H1 (cell line): Measurements from ENCODE around the gene MGAT5. TPM values are rescaled to one million over a fixed set of nuclear protein-coding genes. Genes with fewer than 3 reads are reported as not detected.
A peak's percentile ranks its signal among the peaks of the same experiment; 100 is the strongest.

Experiments
- CTCF ChIA-PET: fragments of 300-600 bp; sonication (Branson Sonifier 250); formaldehyde crosslinking; loops from one replicate; lab custom pipeline; 2021; ENCODE audit not compliant: partially characterized antibody; lab: Charles Lee
- POLR2A ChIA-PET: fragments of 300-600 bp; sonication (Branson Sonifier 250); formaldehyde crosslinking; loops from one replicate; lab custom pipeline; 2021; ENCODE audit warnings: inconsistent platforms; ENCODE audit not compliant: partially characterized antibody; lab: Charles Lee
- DNase-seq, 2 experiments: peaks; one replicate each; pipeline versions ENCODE4 v3.0.0 to v3.0.0-alpha.2; 2010 to 2022; ENCODE audit warnings: low spot score in 2 of 2, low read depth in 1 of 2, mixed read lengths in 1 of 2
- FAIRE-seq: peaks from 2 replicates; lab custom pipeline; 2011; peaks lifted over from hg19 to GRCh38; lab: Jason Lieb, UNC
- H2AFZ ChIP-seq: 2 replicates; pipeline ENCODE4 v1.8.1; 2012; ENCODE audit warnings: low read length, inconsistent platforms
- H2AK5ac ChIP-seq: 2 replicates; pipeline ENCODE4 v1.6.1; 2013; ENCODE audit warnings: low read depth, low read length
- H2BK120ac ChIP-seq: replicated peaks from 2 replicates; pipeline ENCODE3; 2013; ENCODE audit warnings: low read depth, low read length, inconsistent platforms
- H2BK12ac ChIP-seq: 2 replicates; pipeline ENCODE4 v1.6.1; 2013; ENCODE audit warnings: low read depth, low read length
- H2BK15ac ChIP-seq: 2 replicates; pipeline ENCODE4 v1.6.1; 2013; ENCODE audit warnings: low read length
- H2BK20ac ChIP-seq: 2 replicates; pipeline ENCODE4 v1.6.1; 2013; ENCODE audit warnings: low read length
- H2BK5ac ChIP-seq: 2 replicates; pipeline ENCODE4 v1.6.1; 2013; ENCODE audit warnings: low read depth, low read length
- H3K14ac ChIP-seq: 2 replicates; pipeline ENCODE4 v1.6.1; 2013; ENCODE audit warnings: inconsistent platforms; ENCODE audit not compliant: insufficient read length
- H3K18ac ChIP-seq: 2 replicates; pipeline ENCODE4 v1.6.1; 2013; ENCODE audit warnings: low read length; ENCODE audit errors: extremely low read depth
- H3K23ac ChIP-seq: 2 replicates; pipeline ENCODE4 v1.6.1; 2013; ENCODE audit warnings: inconsistent platforms; ENCODE audit not compliant: insufficient read length
- H3K23me2 ChIP-seq: 2 replicates; pipeline ENCODE4 v1.6.1; 2013; ENCODE audit warnings: low read depth, low read length
- H3K27ac ChIP-seq: 2 replicates; pipeline ENCODE4 v1.6.1; 2011; ENCODE audit warnings: low read depth, low read length, inconsistent platforms
- H3K27me3 ChIP-seq, 4 experiments: replicated peaks in 1 of 4; 1 replicate in 1 of 4; 2 replicates in 3 of 4; pipeline versions ENCODE4 v1.6.1 to v1.8.1; 2011 to 2013; ENCODE audit warnings: low read length in 3 of 4, mild to moderate bottlenecking in 3 of 4, inconsistent platforms in 2 of 4, mixed read lengths in 2 of 4, moderate library complexity in 1 of 4; ENCODE audit not compliant: control insufficient read depth in 3 of 4, insufficient read depth in 3 of 4; ENCODE audit errors: extremely low read depth in 1 of 4
- H3K36me3 ChIP-seq, 4 experiments: 2 replicates each; pipeline versions ENCODE4 v1.6.1 to v1.8.1; 2011 to 2013; ENCODE audit warnings: mild to moderate bottlenecking in 4 of 4, low read length in 3 of 4, moderate library complexity in 2 of 4, control low read depth in 1 of 4, inconsistent platforms in 1 of 4; ENCODE audit not compliant: insufficient read depth in 4 of 4, control insufficient read depth in 2 of 4
- H3K4ac ChIP-seq: replicated peaks from 2 replicates; pipeline ENCODE3; 2013; ENCODE audit warnings: low read length, low read depth, mixed read lengths, inconsistent platforms; ENCODE audit not compliant: insufficient read length
- H3K4me1 ChIP-seq, 4 experiments: replicated peaks in 1 of 4; 1 replicate in 1 of 4; 2 replicates in 3 of 4; pipeline versions ENCODE4 v1.6.1 to v1.8.1; 2011 to 2013; ENCODE audit warnings: low read length in 3 of 4, inconsistent platforms in 2 of 4, mixed read lengths in 1 of 4; ENCODE audit not compliant: insufficient read depth in 4 of 4, control insufficient read depth in 3 of 4
- H3K4me2 ChIP-seq, 2 experiments: 2 replicates each; pipeline versions ENCODE4 v1.6.1 to v1.8.1; 2011 to 2013; ENCODE audit warnings: low read depth in 2 of 2, low read length in 2 of 2, control low read depth in 1 of 2, inconsistent platforms in 1 of 2, mild to moderate bottlenecking in 1 of 2; ENCODE audit not compliant: insufficient read depth in 1 of 2
- H3K4me3 ChIP-seq, 4 experiments: fragments of 200-600, 300-600 bp in 1 of 4; sonication (generic), shearing (Covaris generic), sonication (Bioruptor Twin) in 1 of 4; 2 replicates each; pipeline versions ENCODE4 v1.5.1 to v1.8.1; 2011 to 2016; ENCODE audit warnings: low read length in 4 of 4, low read depth in 3 of 4, control low read depth in 2 of 4, inconsistent platforms in 2 of 4, mild to moderate bottlenecking in 2 of 4, mixed read lengths in 1 of 4, moderate library complexity in 1 of 4; ENCODE audit not compliant: insufficient read depth in 2 of 4; ENCODE audit errors: extremely low read depth in 1 of 4
- H3K56ac ChIP-seq: replicated peaks from 2 replicates; pipeline ENCODE3; 2013; ENCODE audit warnings: low read depth, mild to moderate bottlenecking, mixed read lengths, low read length, inconsistent platforms; ENCODE audit not compliant: insufficient read length
- H3K79me1 ChIP-seq: 2 replicates; pipeline ENCODE4 v1.6.1; 2013; ENCODE audit warnings: low read depth, low read length, control low read depth
- H3K79me2 ChIP-seq, 2 experiments: 2 replicates each; pipeline versions ENCODE4 v1.6.1 to v1.8.1; 2012 to 2013; ENCODE audit warnings: low read length in 2 of 2, mild to moderate bottlenecking in 2 of 2, inconsistent platforms in 1 of 2; ENCODE audit not compliant: insufficient read depth in 2 of 2, control insufficient read depth in 1 of 2
- H3K9ac ChIP-seq, 4 experiments: replicated peaks in 1 of 4; 1 replicate in 1 of 4; 2 replicates in 3 of 4; pipeline versions ENCODE4 v1.6.1 to v1.8.1; 2011 to 2013; ENCODE audit warnings: low read depth in 3 of 4, low read length in 3 of 4, control low read depth in 2 of 4, mild to moderate bottlenecking in 2 of 4, moderate library complexity in 2 of 4, inconsistent platforms in 1 of 4; ENCODE audit errors: extremely low read depth in 1 of 4
- H3K9me3 ChIP-seq, 2 experiments: 2 replicates each; pipeline versions ENCODE4 v1.6.1 to v1.8.1; 2012 to 2013; ENCODE audit warnings: mild to moderate bottlenecking in 2 of 2, moderate library complexity in 2 of 2, control low read depth in 1 of 2, inconsistent platforms in 1 of 2, low read depth in 1 of 2, low read length in 1 of 2, mixed read lengths in 1 of 2; ENCODE audit not compliant: insufficient read depth in 2 of 2
- H4K20me1 ChIP-seq, 2 experiments: replicated peaks in 1 of 2; 2 replicates each; pipeline versions ENCODE3 to v1.8.1; 2011 to 2013; ENCODE audit warnings: inconsistent platforms in 2 of 2, low read length in 2 of 2, mild to moderate bottlenecking in 1 of 2; ENCODE audit not compliant: insufficient read depth in 2 of 2, control insufficient read depth in 1 of 2
- H4K5ac ChIP-seq: 2 replicates; pipeline ENCODE4 v1.6.1; 2013; ENCODE audit warnings: low read length, low read depth, mixed read lengths, inconsistent platforms; ENCODE audit not compliant: insufficient read length
- H4K8ac ChIP-seq: 2 replicates; pipeline ENCODE4 v1.8.0; 2013; ENCODE audit warnings: mild to moderate bottlenecking, moderate library complexity, low read length, inconsistent platforms; ENCODE audit not compliant: insufficient read depth; ENCODE audit errors: extremely low read depth
- H4K91ac ChIP-seq: replicated peaks from 2 replicates; pipeline ENCODE3; 2013; ENCODE audit warnings: low read length, mixed read lengths, inconsistent platforms; ENCODE audit not compliant: insufficient read length
- CTBP2 ChIP-seq: IDR thresholded peaks from 2 replicates; pipeline ENCODE4 v1.7.0; 2011; ENCODE audit warnings: borderline replicate concordance, mild to moderate bottlenecking, moderate library complexity, mixed read lengths, low read length; ENCODE audit not compliant: insufficient read depth, insufficient read length
- EP300 ChIP-seq, 2 experiments: IDR thresholded peaks; 1 replicate in 1 of 2; 2 replicates in 1 of 2; pipeline ENCODE4 v1.6.1; 2011 to 2012; ENCODE audit warnings: low read depth in 2 of 2, low read length in 2 of 2, mild to moderate bottlenecking in 2 of 2, borderline replicate concordance in 1 of 2, inconsistent platforms in 1 of 2, moderate library complexity in 1 of 2
- GTF2F1 ChIP-seq: IDR thresholded peaks from 2 replicates; pipeline ENCODE4 v1.6.1; 2012; ENCODE audit warnings: low read depth, low read length, improper control_type of control experiment, borderline replicate concordance
- JUND ChIP-seq: IDR thresholded peaks from 2 replicates; pipeline ENCODE4 v1.6.1; 2011; ENCODE audit warnings: mild to moderate bottlenecking, improper control_type of control experiment, low read length
- RNF2 ChIP-seq: fragments of 200-900, 300-1000 bp; sonication (generic); IDR thresholded peaks from 2 replicates; pipeline ENCODE4 v1.7.1; 2016; ENCODE audit warnings: borderline replicate concordance, low read depth, mild to moderate bottlenecking, antibody characterized with exemption, low read length; ENCODE audit not compliant: poor library complexity, severe bottlenecking; ENCODE audit errors: missing control alignments
- WGBS, 2 experiments: shearing (Covaris generic) in 1 of 2; methylation state at CpG; one replicate each; pipeline versions ENCODE4 v1.1.6 to v1.1.7; 2013 to 2015; ENCODE audit warnings: low lambda C conversion rate in 2 of 2, mixed read lengths in 2 of 2, inconsistent platforms in 1 of 2, low coverage in 1 of 2, missing lambda C conversion rate in 1 of 2; ENCODE audit not compliant: insufficient replicate concordance in 2 of 2, insufficient coverage in 1 of 2, insufficient read length in 1 of 2; ENCODE audit errors: extremely low coverage in 1 of 2, missing lambda C conversion rate in 1 of 2; 5-methylcytosine and 5-hydroxymethylcytosine counted together
- polyA plus RNA-seq, 7 experiments: library from polyadenylated mRNA; depleted of rRNA in 3 of 7; stranded (reverse) in 5 of 7; unstranded in 2 of 7; fragments of >200 nt in 5 of 7; fragments of 200-250 nt in 2 of 7; gene quantifications; 1 replicate in 5 of 7; 2 replicates in 1 of 7; 4 replicates in 1 of 7; pipeline versions ENCODE4 v1.2.1 to v1.2.3, GENCODE V29; 2011 to 2013; ENCODE audit warnings: missing spikeins in 2 of 7, mixed read lengths in 2 of 7
- total RNA-seq: library from RNA; stranded (reverse); fragmentation: NEBNext Ultra II Directional; extraction: Animal tissue kit (Norgen Biotek cat#: 25700); gene quantifications from 2 replicates; pipeline ENCODE4 v1.2.1, GENCODE V29; 2021

MGAT5 gene
- total and polyA plus RNA-seq, 2 of the 8 experiments (the other 6 are each of a cell fraction or from before 2014, with no cell fraction given): 11.2 to 49.2 TPM

DNA sequence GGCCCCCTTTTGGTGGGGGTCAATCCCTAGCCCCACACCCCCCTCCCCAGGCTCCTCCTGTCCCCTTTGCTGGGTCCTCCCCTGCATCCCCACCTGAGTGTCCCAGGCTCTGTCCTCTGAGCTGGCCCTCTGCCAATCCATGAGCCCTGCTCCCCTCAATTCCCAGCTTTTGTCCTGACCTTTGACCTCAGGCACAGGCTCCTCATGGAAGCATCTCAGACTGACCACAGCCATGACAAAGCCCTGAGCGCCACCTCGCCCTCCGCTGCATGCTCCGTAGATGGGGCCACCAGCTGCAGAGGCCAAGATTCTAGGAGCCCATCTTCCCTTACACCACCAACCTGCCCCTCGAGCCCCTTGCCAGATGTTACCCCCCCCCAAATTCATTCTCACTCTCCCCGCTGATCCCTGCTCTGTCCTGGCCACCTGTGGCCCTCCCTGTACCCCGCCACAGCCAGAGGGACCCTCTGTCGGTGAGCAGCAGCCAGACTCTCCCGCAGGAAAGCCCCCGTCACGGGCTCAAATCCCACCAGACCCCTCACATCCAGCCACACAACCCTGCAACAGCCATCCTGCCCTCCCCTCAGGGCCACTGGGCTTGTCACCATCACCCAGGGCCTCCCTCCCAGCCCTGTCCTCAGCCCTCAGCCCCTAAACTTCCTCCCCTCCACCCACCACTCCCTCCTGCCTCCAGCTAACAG lies 206.0 kb downstream of the MGAT5 start:
- Histone ChIP-seq H3K36me3 (no peaks in the 10 kb centered on the region), H3K79me2 (no peaks in the 10 kb centered on the region), H3K23ac (no peak overlapping the region), H2BK15ac (no peak overlapping the region), H2BK120ac (no peak overlapping the region), H3K27me3 (no peaks in the 10 kb centered on the region), H2BK5ac (no peak overlapping the region), H3K56ac (no peak overlapping the region), H3K4ac (no peak overlapping the region), H2BK12ac (no peak overlapping the region; the same call in 1 of the 2 replicates), H3K9ac (no peak overlapping the region), H3K4me1 (peaks cover 0 to 4% (median 0%) of the 10 kb centered on the region in 4 experiments; a peak in 3 of 7 replicates), H3K79me1 (no peaks in the 10 kb centered on the region), H3K18ac (no peak overlapping the region), H3K4me2 (no peak overlapping the region; a peak in 1 of 4 replicates), H3K14ac (no peak overlapping the region), H2BK20ac (no peak overlapping the region), H2AFZ (no peak overlapping the region; the same call in 1 of the 2 replicates), H3K4me3 (no peak overlapping the region), H2AK5ac (no peak overlapping the region), H3K27ac (no peak overlapping the region), H4K91ac (no peak overlapping the region), H4K5ac (no peak overlapping the region), H4K20me1 (no peaks in the 10 kb centered on the region), H4K8ac (0 out of 2 replicates have a peak overlapping the region, but pooled peaks have one; percentile 40), H3K23me2 (no peaks in the 10 kb centered on the region), H3K9me3 (no peaks in the 10 kb centered on the region)
- POLR2A ChIA-PET: no interaction called here
- DNase-seq (no peak), FAIRE-seq (no peak)
- no peak for TF ChIP-seq JUND
- no peak for TF ChIP-seq EP300 (IDR thresholded peaks at IDR 0.05; ENCODE audit: borderline replicate concordance in 1 of 2, low read depth in 2 of 2, low read length in 2 of 2)
- TF ChIP-seq RNF2: no peak
- TF ChIP-seq CTBP2: no peak
- no peak for TF ChIP-seq GTF2F1
- CTCF ChIA-PET: interaction anchor here (0.7 to 3.4 kb wide), 44 partner anchors 9 to 535 kb away, joined by 3 to 55 read pairs (median 4); no protein-coding TSS in a partner anchor
- 94% methylated on average over 11 of the region's 11 CpGs; no CpG with 5 or more reads in 1 of the 2 experiments for WGBS, 2 experiments
